ENCODE results near the gene HDLBP. TPM values are rescaled to one million over a fixed set of nuclear protein-coding genes. Genes with fewer than 3 reads are reported as not detected.
A peak's percentile ranks its signal among the peaks of the same experiment; 100 is the strongest.
"Not testable (repeated sequence)": the region's sequence is repeated elsewhere in the genome, so short reads cannot be mapped to it uniquely, and the experiment has no call there.

HDLBP gene
- total RNA-seq, 6 experiments from 2014 or later = 991 to 1,153 (median 1,104) TPM

GRCh38 chr2:241302083-241302482 is 13.4 kb downstream of the HDLBP start:
- H3K27ac Mint-ChIP-seq = no peak overlapping the region
- peaks cover 13% of the 10 kb centered on the region for H3K36me3 Mint-ChIP-seq (ENCODE audit: low read depth)
- H3K4me1 Mint-ChIP-seq (ENCODE audit: low read depth) = peaks cover 11% of the 10 kb centered on the region; the same call in 1 of the 2 replicates
- no peaks in the 10 kb centered on the region for H3K9me3 Mint-ChIP-seq
- no peak for DNase-seq
- no peaks in the 10 kb centered on the region; the same call in 1 of the 2 replicates for H3K27me3 Mint-ChIP-seq (ENCODE audit: insufficient read depth)
- TF ChIP-seq CTCF (IDR thresholded peaks at IDR 0.05) = no peak
- H3K4me3 Mint-ChIP-seq = no peak overlapping the region

- H3K4me1 Mint-ChIP-seq (ENCODE audit: low read depth) = peaks cover 21% of the 10 kb centered on the region; the same call in 1 of the 2 replicates
- H3K36me3 Mint-ChIP-seq (ENCODE audit: low read depth) = peaks cover 19% of the 10 kb centered on the region
- H3K27me3 Mint-ChIP-seq (ENCODE audit: insufficient read depth) = no peaks in the 10 kb centered on the region; the same call in 1 of the 2 replicates
- TF ChIP-seq CTCF (IDR thresholded peaks at IDR 0.05) = no peak
- no peaks in the 10 kb centered on the region for H3K9me3 Mint-ChIP-seq
- no peak for DNase-seq
- no peak overlapping the region for H3K4me3 Mint-ChIP-seq
- no peak overlapping the region for H3K27ac Mint-ChIP-seq
Observed at GRCh38 chr2:241300000-241300399, 15.5 kb downstream of the HDLBP start.

- Mint-ChIP-seq H3K4me1 (ENCODE audit: low read depth) (peaks cover 30% of the 10 kb centered on the region; the same call in 1 of the 2 replicates), H3K9me3 (no peaks in the 10 kb centered on the region), H3K27me3 (ENCODE audit: insufficient read depth) (no peaks in the 10 kb centered on the region; the same call in 1 of the 2 replicates), H3K36me3 (ENCODE audit: low read depth) (peaks cover 19% of the 10 kb centered on the region), H3K4me3 (no peak overlapping the region), H3K27ac (no peak overlapping the region)
- DNase-seq = no peak
- TF ChIP-seq CTCF (IDR thresholded peaks at IDR 0.05) = no peak
Observed at GRCh38 chr2:241298673-241299072, 16.8 kb downstream of the HDLBP start.

GRCh38 chr2:241296767-241297166 is 18.7 kb downstream of the HDLBP start:
- H3K27ac Mint-ChIP-seq = 0 out of 2 replicates have a peak overlapping the region, but pooled peaks have one; percentile 12
- no peak for TF ChIP-seq CTCF (IDR thresholded peaks at IDR 0.05)
- H3K27me3 Mint-ChIP-seq (ENCODE audit: insufficient read depth) = no peaks in the 10 kb centered on the region; the same call in 1 of the 2 replicates
- no peaks in the 10 kb centered on the region for H3K9me3 Mint-ChIP-seq
- H3K4me1 Mint-ChIP-seq (ENCODE audit: low read depth) = peaks cover 48% of the 10 kb centered on the region; the same call in 1 of the 2 replicates
- H3K36me3 Mint-ChIP-seq (ENCODE audit: low read depth) = peaks cover 19% of the 10 kb centered on the region
- H3K4me3 Mint-ChIP-seq = no peak overlapping the region
- no peak for DNase-seq

- Mint-ChIP-seq H3K4me3 (no peak overlapping the region), H3K27me3 (ENCODE audit: insufficient read depth) (no peaks in the 10 kb centered on the region; the same call in 1 of the 2 replicates), H3K27ac (no peak overlapping the region), H3K36me3 (ENCODE audit: low read depth) (peaks cover 19% of the 10 kb centered on the region), H3K9me3 (no peaks in the 10 kb centered on the region), H3K4me1 (ENCODE audit: low read depth) (peaks cover 58% of the 10 kb centered on the region; the same call in 1 of the 2 replicates)
- TF ChIP-seq CTCF (IDR thresholded peaks at IDR 0.05) = no peak
- DNase-seq = no peak
Observed at GRCh38 chr2:241295326-241296095, 20.0 kb downstream of the HDLBP start.

- peaks cover 68% of the 10 kb centered on the region for H3K4me1 Mint-ChIP-seq (ENCODE audit: low read depth)
- peaks cover 18% of the 10 kb centered on the region for H3K36me3 Mint-ChIP-seq (ENCODE audit: low read depth)
- H3K9me3 Mint-ChIP-seq; H3K27ac Mint-ChIP-seq; H3K27me3 Mint-ChIP-seq (ENCODE audit: insufficient read depth); H3K4me3 Mint-ChIP-seq: not testable (repeated sequence)
- DNase-seq = peak; percentile 32
Observed at GRCh38 chr2:241293378-241293797, 22.1 kb downstream of the HDLBP start.

All from HFFc6 (cell line).